Stomach (tissue), 4 donors: ENCODE data around the gene TMEM119.

Experiments
- CTCF ChIP-seq, 7 experiments: fragments of 450-650 bp in 4 of 7; fragments of 200-600 bp in 3 of 7; sonication (generic) in 3 of 7; IDR thresholded peaks; one replicate each; pipeline ENCODE4 v1.5.1; 2016 to 2019; ENCODE audit warnings: antibody characterized with exemption in 7 of 7, control low read depth in 2 of 7, mild to moderate bottlenecking in 1 of 7
- EP300 ChIP-seq: sonication (generic); formaldehyde crosslinking; IDR thresholded peaks from one replicate; pipeline ENCODE4 v1.6.1; 2017; ENCODE audit warnings: antibody characterized with exemption
- POLR2A ChIP-seq, 4 donors: fragments of 450-650 bp; IDR thresholded peaks; one replicate each; pipeline ENCODE4 v1.6.1; 2016; ENCODE audit warnings: antibody characterized with exemption in 4 of 4, control low read depth in 2 of 4, mild to moderate bottlenecking in 1 of 4, moderate library complexity in 1 of 4
- POLR2AphosphoS5 ChIP-seq, 3 donors: sonication (generic); formaldehyde crosslinking; IDR thresholded peaks; one replicate each; pipeline ENCODE4 v1.6.1; 2016; ENCODE audit warnings: antibody characterized with exemption in 3 of 3

- TF ChIP-seq POLR2A (IDR thresholded peaks at IDR 0.05) (no peak), POLR2AphosphoS5 (IDR thresholded peaks at IDR 0.05) (no peak), CTCF (IDR thresholded peaks at IDR 0.05) (no peak), EP300 (no peak)
Observed at GRCh38 chr12:108623577-108623976, 25.7 kb upstream of the TMEM119 start.
